ENCODE data around the gene NUP214. TPM values are rescaled to one million over a fixed set of nuclear protein-coding genes. Genes with fewer than 3 reads are reported as not detected.
A peak's percentile ranks its signal among the peaks of the same experiment; 100 is the strongest.

Gene NUP214
- total and polyA plus RNA-seq, 2 of the 4 experiments (the other 2 are of a cell fraction): 7.9 to 13.4 TPM

GRCh38 chr9:131203431-131204218 is 78.2 kb downstream of the NUP214 start:
- H4K91ac ChIP-seq (ENCODE audit: insufficient read depth, low read depth, low read length): no peak overlapping the region
- no peak overlapping the region for H3K14ac ChIP-seq (replicated peaks; ENCODE audit: low read depth, low read length)
- intact Hi-C loops (cut with micrococcal nuclease): loop anchor here (2.0 kb wide), 1 partner anchor 73 kb away; the partner anchor contains the start of gene FAM78A
- no peak overlapping the region for H3K4me2 ChIP-seq (ENCODE audit: low read depth, low read length)
- WGBS, 2 experiments (ENCODE audit: extremely low coverage in 2 of 2, insufficient read length in 1 of 2): 80% methylated on average over 1 of the region's 4 CpGs; no CpG with 5 or more reads in 1 of the 2 experiments
- H3K18ac ChIP-seq (ENCODE audit: low read depth, low read length): no peak overlapping the region
- H2AK9ac ChIP-seq (replicated peaks; ENCODE audit: low read depth, low read length, poor library complexity): no peak overlapping the region
- no peak overlapping the region for H2BK120ac ChIP-seq (ENCODE audit: low read depth, low read length)
- no peak overlapping the region for H4K8ac ChIP-seq (ENCODE audit: low read depth in 2 of 2, low read length in 2 of 2)
- dilution Hi-C loops (cut with HindIII; ENCODE audit: low sequenced_read_pairs, unreplicated experiment): no loop called here
- CTCF ChIA-PET: interaction anchor here (1.3 kb wide), 1 partner anchor 12 kb away, joined by 3 read pairs; no protein-coding TSS in a partner anchor
- H3K23ac ChIP-seq (ENCODE audit: low read depth, low read length): no peak overlapping the region
- TF ChIP-seq BHLHE40 (IDR thresholded peaks at IDR 0.05; ENCODE audit: low read depth, low read length) (no peak), CTCF (conservative IDR thresholded peaks at IDR 0.05; ENCODE audit: low read depth, low read length) (peak; percentile 25; the same call in 1 of the 2 replicates), RAD21 (IDR thresholded peaks at IDR 0.05; ENCODE audit: low read length) (0 out of 2 replicates have a peak, but pooled peaks have one; percentile 20), CEBPB (IDR thresholded peaks at IDR 0.05; ENCODE audit: low read depth, low read length) (no peak), NFE2L2 (IDR thresholded peaks at IDR 0.05; ENCODE audit: low read depth, low read length) (no peak)
- H2BK20ac ChIP-seq (ENCODE audit: low read depth, low read length): no peak overlapping the region
- no peak overlapping the region for H4K5ac ChIP-seq (ENCODE audit: low read depth, low read length)
- no peak overlapping the region for H3K9ac ChIP-seq (ENCODE audit: low read depth, low read length)
- H2AFZ ChIP-seq (replicated peaks; ENCODE audit: low read length, poor library complexity): no peak overlapping the region
- no peak for DNase-seq
- no peaks in the 10 kb centered on the region for H4K20me1 ChIP-seq (ENCODE audit: insufficient read depth, low read length)
- H3K4me1 ChIP-seq (ENCODE audit: control insufficient read depth, insufficient read depth, low read length): no peaks in the 10 kb centered on the region
- in situ Hi-C loops (cut with MboI; ENCODE audit: low sequenced_read_pairs): no loop called here
- H3K36me3 ChIP-seq (ENCODE audit: control insufficient read depth, insufficient read depth, low read length): peaks cover 34% of the 10 kb centered on the region
- H3K79me1 ChIP-seq (ENCODE audit: low read depth in 1 of 2, low read length in 2 of 2): peaks cover 3 to 17% of the 10 kb centered on the region in 2 experiments; a peak in 2 of 4 replicates
- no peaks in the 10 kb centered on the region for H3K27me3 ChIP-seq (ENCODE audit: control insufficient read depth, insufficient read depth, low read length)
- no peak overlapping the region for H2BK5ac ChIP-seq (ENCODE audit: low read depth, low read length, poor library complexity, severe bottlenecking)
- no peaks in the 10 kb centered on the region for H3K9me1 ChIP-seq (ENCODE audit: insufficient read depth, low read length)
- no peaks in the 10 kb centered on the region for H3K9me3 ChIP-seq (ENCODE audit: control insufficient read depth, insufficient read depth, low read length)
- H3K4ac ChIP-seq (ENCODE audit: low read depth, low read length): no peak overlapping the region
- no peak overlapping the region for H2BK15ac ChIP-seq (ENCODE audit: low read depth, low read length)
- H2AK5ac ChIP-seq (ENCODE audit: low read depth, low read length): no peak overlapping the region
- no peak overlapping the region for H3K27ac ChIP-seq (ENCODE audit: insufficient read depth, low read length)
- no peak overlapping the region for H3K4me3 ChIP-seq (ENCODE audit: insufficient read depth, low read depth, low read length)
- POLR2A ChIA-PET (ENCODE audit: unreplicated experiment): no interaction called here
- ATAC-seq (ENCODE audit: low read depth): no peak
- no peak overlapping the region for H3K56ac ChIP-seq (ENCODE audit: extremely low read depth, insufficient read depth, low read length)
- BruUV-seq (replicated peaks): no TSS peak
